Measurements from ENCODE around the gene NEDD9.

NEDD9 gene, protein sequence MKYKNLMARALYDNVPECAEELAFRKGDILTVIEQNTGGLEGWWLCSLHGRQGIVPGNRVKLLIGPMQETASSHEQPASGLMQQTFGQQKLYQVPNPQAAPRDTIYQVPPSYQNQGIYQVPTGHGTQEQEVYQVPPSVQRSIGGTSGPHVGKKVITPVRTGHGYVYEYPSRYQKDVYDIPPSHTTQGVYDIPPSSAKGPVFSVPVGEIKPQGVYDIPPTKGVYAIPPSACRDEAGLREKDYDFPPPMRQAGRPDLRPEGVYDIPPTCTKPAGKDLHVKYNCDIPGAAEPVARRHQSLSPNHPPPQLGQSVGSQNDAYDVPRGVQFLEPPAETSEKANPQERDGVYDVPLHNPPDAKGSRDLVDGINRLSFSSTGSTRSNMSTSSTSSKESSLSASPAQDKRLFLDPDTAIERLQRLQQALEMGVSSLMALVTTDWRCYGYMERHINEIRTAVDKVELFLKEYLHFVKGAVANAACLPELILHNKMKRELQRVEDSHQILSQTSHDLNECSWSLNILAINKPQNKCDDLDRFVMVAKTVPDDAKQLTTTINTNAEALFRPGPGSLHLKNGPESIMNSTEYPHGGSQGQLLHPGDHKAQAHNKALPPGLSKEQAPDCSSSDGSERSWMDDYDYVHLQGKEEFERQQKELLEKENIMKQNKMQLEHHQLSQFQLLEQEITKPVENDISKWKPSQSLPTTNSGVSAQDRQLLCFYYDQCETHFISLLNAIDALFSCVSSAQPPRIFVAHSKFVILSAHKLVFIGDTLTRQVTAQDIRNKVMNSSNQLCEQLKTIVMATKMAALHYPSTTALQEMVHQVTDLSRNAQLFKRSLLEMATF

DNA sequence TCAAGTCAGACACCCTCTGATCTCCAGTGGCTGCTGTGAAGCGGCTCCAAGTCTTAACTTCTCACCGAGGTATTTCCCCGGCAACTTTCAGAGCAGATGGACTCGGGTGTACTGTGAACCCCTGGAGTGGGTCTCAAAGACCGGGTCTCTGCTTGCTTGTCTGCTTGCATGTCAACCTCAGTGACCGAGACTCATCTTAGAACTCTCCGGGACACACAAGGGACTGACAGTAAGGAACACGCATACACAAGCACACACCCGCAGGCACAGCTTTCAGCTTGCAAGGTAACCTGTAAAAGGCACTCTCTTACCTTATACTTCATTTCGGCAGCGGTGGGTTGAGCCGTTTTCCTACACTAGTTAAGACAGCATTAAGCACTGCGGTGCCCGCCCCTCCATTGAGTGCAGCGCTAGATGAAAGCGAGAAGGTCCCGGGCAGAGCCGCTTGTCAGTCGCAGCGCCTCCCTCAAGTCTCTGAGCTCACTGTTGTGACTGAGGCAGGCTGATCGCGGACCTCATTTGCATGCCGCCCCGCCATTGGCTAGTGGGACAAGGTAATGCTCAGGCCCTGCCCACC is at the start of gene NEDD9:
Gene NEDD9, minus strand, starts transcription at position 476 of the 577 bp plus-strand sequence. Its CDS starts 153 bp downstream, at position 323.
- DNase-seq = peak; percentile 62

DNA sequence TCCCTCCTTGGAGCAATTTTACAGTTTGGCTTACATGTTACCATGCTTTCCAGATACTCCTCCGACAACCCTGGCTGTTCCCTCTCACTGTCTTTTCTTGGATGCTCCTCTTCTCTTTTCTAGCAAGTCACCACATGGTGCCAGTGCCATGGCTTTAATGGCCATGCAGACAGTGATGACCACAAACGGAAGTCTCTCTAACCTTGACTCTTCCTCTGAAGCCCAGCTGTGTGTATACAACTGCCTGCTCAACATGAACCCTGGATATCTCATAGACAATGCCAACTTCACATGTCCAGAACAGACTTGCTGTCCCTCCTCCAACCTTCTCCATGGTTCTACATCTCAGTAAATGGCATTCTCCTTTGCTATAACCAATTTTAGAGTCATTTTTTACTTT is 49.8 kb upstream of the NEDD9 start:
- DNase-seq = no peak

DNA sequence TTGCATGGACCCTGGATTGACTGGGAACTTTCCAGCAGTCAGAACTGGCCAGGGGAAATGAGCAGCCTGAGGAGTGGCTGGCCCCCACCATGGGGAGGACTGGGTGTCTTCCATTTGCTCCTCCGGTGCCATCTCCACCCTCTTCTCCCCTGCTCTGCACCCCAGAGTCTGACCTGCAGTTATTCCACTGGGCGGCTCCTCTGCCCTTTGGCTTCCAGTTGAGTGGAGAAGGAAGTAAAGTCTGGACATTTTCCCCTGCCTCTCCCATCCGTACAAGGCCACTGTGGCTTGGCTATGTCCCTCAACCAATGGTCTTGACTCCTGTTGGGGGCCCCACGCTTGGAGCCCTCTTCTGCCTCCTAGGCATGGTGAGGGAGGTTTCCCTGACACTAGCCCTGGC is 47.9 kb upstream of the NEDD9 start:
- no peak for DNase-seq

DNA sequence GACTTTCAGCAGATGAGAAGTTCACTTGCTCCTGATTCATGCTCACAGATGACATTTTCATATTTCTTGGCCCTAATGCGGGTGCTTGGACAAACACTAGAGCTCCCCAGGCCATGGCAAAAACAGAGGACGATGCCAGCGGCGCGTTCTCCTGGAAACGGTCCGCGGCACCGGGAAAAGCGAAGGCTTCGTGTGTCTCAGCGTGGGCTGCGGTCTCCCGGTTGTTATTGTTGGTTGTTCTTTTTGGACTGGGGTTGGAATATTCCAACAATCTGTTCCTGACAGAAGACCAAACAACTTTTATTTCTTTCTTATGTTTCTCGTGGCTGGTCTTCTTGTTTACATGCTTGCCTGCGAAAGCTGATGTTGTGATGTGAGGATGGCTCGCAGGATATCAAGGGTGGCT is 46.8 kb upstream of the NEDD9 start:
- no peak for DNase-seq

DNA sequence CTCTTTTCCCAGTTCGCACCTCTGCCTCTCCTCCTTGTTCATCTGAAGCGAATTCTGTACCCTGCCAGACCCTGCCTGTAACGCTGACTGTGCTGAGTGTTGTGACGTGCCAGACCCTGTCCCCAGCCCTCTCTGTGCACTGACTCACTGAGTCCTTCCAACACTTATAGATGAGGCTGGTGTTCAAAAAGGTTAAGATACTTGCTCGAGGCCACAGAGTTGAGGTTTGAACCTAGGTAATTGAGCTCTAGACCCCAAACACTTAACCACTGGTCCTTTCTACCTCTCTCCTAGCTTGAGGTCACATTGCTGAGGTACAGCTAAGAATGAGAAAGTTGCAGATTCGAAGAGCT is 45.7 kb upstream of the NEDD9 start:
- no peak for DNase-seq

DNA sequence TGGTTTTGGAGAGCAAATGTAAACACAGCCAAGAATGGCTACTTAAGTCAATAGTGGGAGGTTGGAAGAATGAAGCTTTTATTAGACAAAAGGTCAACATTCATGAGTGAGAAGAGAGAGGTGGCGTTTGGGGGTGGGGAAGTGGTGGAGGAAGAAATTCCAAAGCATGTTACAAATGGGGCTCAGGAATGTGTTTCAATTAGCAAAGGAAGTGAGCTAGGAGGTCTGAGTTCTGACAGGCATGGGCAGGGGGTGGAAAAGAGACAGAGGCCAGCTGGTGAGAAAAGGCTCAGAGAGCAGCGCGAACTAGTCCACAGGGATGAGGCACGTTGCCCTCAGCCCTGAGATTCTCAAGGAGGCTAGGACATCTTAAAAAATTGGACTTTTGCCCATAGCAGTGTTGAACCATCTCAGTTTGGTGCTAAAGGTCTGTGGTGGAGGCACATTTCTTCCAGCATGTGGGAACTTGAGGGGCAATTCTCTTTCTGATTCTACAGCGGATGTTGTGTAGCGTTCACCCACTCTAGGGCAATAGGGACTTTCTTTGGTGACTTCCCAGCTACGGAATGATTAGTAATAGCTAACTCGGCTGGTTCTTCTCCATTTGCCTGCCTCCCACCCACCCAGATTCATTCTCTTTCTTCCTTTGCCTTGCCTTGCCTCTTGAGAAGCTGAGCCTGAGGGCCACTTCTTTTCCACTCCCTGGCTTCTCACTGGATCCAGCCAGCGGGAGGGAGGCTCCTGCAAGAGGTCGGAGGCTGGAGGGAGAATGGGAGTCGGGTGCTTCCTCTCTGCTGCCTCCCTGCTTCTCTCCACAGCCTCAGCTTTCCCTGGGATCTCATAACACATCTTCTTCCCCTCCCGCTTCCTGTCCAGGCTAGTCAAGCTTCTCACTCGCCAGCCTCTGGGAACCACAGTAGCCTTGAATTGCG is 45.1 kb upstream of the NEDD9 start:
- DNase-seq = no peak

DNA sequence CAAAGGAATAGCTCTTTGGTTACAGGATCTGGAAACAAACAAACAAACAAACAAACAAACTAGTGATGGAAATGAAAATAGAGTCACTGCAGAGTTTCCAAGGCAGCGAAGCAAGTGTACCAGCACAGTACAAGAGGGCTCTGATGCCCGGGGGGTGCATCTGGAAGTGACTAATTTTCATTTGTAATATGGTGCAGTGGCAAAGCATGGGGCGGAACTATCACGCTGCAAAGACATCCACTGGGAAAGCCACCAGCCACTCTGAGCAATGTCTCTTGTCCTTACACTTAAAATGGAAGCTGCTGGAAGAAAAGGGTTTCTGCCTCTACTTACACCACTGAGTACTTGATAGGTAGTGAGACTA is 44.4 kb upstream of the NEDD9 start:
- no peak for DNase-seq

DNA sequence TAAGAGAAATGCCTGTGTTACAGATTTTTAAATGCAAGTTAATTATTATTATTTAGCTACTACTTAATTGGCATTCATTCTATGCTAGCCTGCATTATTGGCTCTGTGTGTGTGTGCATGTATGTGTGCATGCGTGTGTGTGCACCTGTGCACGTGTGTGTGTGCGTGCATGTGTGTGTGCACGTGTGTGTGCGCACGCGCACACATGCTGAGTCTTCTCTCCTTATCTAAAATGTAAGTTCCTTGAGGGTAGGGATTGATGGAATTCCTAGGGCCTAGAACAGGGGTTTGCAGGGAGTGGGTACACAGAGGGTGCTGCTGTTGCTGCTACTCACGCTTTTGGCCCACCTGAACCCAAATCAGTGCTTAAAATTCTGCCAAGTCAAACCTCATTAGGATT is 43.8 kb upstream of the NEDD9 start:
- DNase-seq = no peak

DNA sequence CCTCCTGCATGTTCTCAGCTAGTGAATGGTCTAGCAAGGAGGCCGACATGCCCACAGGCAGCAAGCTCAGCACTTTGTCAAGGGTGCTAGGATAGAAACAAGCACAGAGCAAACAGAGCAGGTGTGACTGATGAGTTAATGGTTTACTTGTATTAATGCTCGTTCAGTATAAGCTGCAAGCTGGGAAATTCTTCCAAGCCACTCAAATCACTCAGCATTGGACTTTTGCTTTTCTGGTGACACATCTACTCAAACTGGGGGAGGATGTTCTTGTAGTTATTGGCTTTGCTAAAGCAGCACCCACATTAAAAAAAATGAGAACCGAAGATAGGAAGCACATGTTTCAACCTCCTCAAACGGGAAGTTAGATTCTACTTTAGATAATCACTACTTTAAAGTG is 43.1 kb upstream of the NEDD9 start:
- no peak for DNase-seq

DNA sequence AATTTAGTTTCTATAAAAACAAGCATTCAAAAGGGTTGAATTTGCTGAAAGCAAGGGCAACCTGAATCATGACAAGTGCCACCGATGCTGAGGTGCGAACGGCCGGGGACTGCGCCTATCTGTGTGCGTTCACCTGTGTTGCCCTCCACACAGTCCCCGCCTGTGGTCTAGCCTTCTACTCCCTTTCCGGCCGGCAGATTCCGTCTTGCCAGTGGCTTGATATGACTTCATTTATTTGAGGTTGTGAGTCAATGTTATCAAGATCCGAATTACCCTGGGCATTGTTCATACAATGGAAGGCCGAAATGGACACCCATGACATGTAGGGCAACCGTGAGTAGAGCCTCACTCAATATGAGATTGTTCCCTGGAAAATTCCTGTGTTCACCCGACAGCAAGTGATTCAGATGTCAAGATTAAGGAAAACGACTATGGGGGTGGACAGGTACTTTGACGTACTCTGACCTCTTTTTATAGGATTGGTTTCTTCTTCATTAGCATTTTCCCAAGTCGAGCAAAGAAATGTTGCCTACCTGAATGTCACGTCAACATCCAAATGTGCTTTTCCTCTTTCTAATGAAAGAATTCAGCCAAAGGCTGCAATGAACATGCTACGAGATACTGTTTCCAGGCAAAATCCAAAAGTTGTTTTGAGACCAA is 41.1 kb upstream of the NEDD9 start:
- no peak for DNase-seq

DNA sequence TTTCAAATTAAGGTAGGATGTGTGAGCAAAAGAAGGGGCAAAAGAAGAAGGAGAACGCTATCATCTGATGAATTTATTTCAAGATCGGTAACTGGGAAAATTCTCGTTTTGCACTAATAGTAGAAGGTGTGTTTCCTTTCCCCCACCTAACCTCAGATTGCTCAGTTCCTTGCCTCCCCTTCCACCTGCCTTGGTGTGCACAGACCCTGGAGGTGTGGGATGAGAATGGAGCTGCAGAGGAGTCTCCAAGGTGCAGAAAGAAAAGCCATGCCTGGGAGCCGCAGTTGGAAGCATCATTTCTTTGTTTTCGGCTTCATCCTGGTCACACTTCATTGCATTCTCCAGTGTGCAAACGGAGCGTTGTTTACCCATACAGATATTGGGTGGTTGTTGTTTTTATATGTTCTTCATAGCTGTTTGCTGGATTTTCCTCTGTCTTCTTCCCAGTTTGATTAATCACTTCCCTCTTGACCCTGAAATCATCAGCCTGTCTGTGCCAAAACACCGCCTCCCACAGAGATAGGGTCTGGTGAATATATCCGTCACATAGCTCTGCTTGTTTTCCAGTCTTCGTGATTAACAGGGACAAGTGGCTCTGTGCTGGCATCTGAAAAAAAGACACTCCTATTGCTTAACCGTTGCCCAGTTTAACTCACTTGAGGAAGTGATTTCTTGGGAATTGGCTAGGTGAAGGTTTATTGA is 40.2 kb upstream of the NEDD9 start:
- peak; percentile 0 for DNase-seq

DNA sequence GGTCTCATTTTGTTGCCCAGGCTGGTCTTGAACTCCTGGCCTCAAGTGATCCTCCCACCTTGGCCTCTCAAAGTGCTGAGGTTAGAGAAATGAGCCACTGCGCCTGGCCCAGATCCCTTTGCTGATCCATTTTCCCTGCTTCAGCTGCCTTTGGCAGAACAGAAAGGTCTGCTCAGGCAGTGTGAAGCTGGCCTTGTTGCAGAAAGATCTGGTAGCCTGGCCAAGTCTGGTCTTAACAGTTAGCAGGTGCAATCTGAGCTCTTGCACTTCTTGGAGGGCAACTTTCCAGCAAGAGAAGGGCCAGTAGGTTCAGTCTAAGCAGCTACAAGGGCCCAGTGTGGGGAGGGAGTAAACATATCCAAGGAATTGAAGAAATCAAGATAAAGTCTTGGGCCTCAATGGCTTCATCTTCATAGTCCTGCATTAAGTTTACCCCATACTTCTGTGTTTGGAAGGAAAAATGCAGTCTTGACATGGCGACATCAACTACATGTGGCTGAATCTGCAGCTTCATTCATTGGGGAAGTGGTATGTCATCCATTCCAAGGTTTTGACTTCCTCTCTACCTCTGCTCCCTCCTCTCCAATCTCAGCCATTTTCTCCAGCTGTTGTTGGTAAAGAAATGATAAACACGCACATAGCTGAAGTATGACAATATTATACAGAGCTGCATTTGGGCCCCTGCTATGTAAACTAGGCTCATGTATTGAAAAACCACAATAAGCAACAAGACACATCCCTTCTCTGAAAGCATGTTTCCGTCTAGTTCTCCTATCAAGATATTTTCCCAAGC is 39.0 kb upstream of the NEDD9 start:
- DNase-seq = no peak

DNA sequence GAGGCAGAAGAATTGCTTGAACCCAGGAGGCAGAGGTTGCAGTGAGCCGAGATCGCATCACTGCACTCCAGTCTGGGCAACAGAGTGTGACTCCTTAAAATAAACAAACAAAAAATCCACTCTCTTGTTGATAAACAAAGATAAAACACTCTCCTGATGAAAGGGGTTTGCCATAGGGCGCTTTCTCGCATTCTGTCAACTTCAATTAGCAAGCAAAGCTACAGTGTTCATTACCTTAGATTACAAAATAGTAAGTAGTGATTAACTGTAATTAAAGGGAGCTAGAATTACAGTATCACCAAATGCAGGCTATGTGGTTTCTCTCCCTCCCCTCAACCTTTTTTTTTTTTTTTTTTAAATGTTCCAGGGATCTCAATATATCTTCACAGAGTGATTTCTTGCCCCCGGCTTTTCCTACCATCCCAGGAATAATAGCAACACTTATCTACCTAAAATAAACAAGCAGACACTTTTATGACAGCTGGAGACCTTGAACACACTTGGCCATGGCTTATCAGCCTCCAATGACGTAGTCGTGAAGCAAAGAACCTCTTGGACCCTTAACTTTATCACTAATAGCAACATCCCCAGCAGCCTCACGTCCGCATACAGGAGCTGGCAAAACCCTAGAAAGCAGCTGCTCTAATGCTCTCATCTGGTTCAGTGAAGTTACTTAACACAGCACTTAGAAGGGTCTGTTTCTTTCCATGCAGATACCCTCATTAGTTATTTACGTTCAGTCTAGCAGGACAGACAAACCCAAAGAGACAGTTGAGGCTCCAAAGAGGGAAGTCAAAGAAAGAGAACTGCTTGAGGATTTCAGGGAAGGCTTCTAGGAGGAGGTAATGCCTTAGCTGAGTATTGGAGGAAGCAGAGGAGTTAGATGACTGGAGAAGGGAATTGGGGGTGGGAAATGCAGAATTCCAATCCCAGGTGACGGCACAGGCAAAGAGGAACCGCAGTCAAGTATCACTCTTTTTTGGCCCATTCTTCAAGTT is 37.9 kb upstream of the NEDD9 start:
- DNase-seq = peak; percentile 23

DNA sequence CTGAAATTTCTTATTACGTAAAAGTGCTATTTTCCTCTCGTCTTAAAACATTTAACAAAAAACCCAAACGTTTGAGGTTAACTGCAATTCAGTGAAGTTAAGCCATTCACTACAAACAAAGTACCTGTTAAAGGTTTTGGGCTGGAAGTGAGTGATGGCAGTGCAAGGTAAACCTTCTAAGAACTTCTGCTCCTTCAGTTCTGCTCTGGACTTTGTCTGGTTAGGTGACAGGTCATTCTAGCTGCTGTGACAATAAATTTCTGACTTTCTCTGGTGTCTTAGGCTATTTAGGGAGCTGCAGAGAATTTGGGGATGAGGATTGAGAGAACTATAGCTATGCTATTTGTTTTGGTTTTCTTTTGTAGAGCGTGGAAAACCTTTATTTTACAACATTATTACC is 36.5 kb upstream of the NEDD9 start:
- no peak for DNase-seq

DNA sequence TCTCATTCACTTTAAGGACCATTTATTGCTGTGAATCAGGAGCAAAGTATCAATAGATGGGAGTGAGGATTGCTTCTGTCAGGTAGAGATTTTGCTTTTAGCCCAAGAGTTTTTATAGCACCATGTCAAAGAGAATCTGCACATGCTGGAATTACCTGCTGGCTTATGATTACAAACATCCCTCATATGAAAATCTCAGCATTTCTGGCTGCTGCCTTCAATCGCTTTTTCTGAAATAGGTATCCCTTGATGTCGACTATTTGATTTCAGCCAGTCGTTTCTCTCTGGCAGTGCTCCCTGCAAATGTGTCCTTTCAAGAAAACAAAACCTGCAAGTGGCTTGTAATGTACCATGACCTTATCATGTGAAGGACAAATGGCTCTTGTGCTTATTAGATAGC is 34.5 kb upstream of the NEDD9 start:
- DNase-seq = no peak

DNA sequence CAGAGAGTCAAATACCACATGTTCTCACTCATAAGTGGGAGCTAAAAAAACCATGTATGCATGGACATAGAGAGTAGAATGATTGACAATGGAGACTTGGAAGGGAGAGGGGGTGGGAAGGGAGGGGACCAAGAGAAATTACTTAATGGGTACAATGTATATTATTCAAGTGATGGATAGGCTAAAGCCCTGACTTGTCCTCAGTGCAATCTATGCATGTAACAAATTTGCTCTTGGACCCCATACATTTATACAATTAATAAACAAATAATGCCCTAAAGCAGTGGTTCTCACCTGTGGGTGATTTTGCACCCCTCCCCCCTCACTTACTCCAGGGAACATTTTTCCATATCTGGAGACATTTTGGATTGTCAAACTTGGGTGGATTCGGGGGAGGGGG is 33.5 kb upstream of the NEDD9 start:
- no peak for DNase-seq

DNA sequence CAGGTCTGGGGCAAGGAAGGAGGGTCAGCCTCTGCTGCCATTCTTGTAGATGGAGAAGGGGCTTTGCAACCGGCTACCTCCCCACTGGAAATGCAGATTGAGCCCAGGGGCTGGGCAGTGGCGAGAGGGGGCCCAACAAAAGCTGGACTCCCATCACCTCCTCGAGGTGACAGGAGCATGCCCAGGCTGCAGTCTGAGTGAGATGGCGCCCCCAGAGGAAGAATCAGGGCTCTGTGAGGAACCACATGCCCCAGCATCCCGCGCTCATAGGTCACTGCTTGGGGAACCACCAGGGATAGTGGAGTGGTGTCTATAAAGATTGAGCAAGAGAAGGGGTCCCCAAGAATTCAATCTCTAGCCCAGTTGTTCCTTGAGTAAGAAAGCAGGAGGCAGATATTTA is 31.6 kb upstream of the NEDD9 start:
- no peak for DNase-seq

DNA sequence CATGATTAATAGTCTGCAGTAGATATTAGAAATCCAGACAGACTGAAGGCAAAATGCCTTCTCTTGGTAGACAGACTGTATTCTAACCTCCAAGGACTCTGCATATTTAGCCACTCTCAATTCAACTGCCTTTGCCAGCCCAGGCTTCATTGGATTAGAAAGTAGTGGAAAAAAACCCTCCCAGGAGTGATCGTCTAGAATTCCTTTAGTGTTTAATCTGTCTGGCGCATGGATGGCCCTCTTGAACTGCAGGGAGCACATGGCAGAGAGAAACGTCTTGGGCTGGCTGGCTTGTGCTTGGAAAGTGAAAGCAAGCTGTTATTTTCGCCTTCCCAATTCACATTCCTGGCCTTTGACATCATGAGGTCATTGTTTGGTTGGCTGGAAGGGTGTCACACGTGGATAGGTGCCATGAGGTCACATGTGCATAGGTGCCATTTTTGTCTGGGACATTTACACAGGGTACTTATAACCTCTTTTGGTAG is 30.9 kb upstream of the NEDD9 start:
- no peak for DNase-seq

DNA sequence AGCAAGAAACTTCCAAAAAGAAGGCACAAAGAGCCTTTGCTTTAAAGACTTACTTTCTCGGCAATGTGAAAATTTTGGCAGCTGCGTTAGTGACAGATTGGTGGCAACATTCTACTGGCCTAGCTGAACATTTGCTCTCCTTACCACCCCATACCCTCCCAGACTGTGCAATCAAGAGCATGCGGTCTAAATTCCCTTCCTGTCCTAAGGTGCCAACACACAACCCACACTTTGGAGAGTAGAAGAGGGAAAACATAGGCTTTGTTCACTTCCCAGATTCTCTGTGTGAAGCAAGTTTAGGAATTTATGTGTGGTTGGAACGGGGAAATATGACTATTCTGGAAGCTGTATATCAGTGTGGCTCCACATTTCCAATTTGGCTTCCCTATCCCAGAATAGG is 29.8 kb upstream of the NEDD9 start:
- no peak for DNase-seq
